ENCODE results near the gene PCDH9. TPM values are rescaled to one million over a fixed set of nuclear protein-coding genes. Genes with fewer than 3 reads are reported as not detected.

PCDH9 gene
- total RNA-seq, 2 donors from 2014 or later: 0.44 to 1.0 TPM

DNA sequence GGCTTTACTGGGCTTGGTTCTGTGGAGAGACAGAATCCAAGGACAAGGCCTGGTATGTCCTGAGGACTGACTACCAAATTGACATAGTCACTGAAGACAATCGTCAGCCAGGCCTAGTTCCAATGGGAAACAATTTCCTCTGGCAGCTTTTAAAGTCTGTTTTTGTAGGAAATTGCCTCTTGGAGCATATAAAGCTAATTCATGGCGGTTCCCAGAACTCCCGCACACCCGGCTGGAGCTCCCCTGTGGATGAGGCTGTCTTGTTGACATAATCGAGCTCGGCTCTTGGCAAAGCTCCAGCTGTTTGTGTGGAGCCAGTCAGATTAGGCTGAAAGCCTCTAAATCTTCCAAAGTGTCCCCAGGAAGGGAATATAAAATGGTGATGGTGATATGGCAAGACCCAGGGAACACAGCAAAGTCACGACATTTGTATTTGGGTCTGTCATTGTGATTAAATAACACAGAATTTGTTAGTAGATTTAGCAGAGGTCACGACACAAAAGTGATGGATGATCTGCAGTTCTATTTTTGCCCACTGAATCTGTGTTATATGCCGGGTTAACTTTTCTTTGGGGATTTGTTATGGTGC is 395.0 kb downstream of the PCDH9 start:
- Histone ChIP-seq H3K4me3 (no peak overlapping the region), H3K9me3 (no peaks in the 10 kb centered on the region), H3K9ac (ENCODE audit: low read depth in 2 of 2, low read length in 2 of 2) (no peak overlapping the region), H3K27me3 (no peaks in the 10 kb centered on the region), H3K27ac (no peak overlapping the region), H3K36me3 (no peaks in the 10 kb centered on the region), H3K4me1 (no peaks in the 10 kb centered on the region)
- TF ChIP-seq, protein P1, sequence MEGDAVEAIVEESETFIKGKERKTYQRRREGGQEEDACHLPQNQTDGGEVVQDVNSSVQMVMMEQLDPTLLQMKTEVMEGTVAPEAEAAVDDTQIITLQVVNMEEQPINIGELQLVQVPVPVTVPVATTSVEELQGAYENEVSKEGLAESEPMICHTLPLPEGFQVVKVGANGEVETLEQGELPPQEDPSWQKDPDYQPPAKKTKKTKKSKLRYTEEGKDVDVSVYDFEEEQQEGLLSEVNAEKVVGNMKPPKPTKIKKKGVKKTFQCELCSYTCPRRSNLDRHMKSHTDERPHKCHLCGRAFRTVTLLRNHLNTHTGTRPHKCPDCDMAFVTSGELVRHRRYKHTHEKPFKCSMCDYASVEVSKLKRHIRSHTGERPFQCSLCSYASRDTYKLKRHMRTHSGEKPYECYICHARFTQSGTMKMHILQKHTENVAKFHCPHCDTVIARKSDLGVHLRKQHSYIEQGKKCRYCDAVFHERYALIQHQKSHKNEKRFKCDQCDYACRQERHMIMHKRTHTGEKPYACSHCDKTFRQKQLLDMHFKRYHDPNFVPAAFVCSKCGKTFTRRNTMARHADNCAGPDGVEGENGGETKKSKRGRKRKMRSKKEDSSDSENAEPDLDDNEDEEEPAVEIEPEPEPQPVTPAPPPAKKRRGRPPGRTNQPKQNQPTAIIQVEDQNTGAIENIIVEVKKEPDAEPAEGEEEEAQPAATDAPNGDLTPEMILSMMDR (IDR thresholded peaks at IDR 0.05): no peak
- intact Hi-C loops (cut with DNase I): no loop called here
- peak; percentile 34 for DNase-seq

DNA sequence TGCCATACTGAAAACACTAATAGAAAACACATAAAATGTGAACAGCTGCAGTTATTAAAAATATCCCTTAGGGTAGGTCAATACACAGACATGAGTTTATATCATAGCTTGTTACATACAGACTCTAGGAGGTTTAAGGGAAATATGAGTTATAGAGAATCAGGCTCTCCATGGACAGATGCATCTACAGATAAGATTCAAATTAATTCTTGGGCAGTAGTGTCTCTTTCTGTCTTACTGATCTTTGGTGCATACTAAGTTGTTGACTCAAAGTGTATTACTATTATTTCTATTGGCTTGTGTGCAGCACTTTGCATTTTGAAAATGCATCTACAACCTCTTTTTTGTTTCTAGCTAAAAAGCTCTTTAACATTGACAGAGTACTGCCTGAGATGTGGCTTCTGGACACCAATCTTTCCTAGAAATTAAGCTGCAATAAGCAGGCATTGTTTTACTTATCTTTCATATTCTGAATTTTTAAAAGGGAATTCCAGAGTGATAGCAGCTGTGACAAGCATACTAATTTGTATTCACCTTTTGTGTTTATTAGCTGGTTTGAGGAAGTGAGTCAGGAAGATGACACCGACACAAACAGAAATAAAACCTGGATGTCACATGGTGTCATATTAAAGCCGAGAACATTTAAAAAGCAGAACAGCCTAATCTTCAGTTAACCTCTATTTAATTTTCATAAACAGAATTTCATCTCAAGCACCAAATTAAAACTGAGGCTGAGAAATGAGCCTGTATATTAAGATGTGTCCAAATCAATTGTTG is 399.0 kb downstream of the PCDH9 start:
- H3K4me1 ChIP-seq: no peaks in the 10 kb centered on the region
- TF ChIP-seq, protein P1 (IDR thresholded peaks at IDR 0.05): no peak
- no peak overlapping the region for H3K27ac ChIP-seq
- DNase-seq: no peak
- H3K9ac ChIP-seq (ENCODE audit: low read depth in 2 of 2, low read length in 2 of 2): no peak overlapping the region
- intact Hi-C loops (cut with DNase I): no loop called here
- H3K9me3 ChIP-seq: no peaks in the 10 kb centered on the region
- H3K36me3 ChIP-seq: no peaks in the 10 kb centered on the region
- H3K27me3 ChIP-seq: no peaks in the 10 kb centered on the region
- no peak overlapping the region for H3K4me3 ChIP-seq

DNA sequence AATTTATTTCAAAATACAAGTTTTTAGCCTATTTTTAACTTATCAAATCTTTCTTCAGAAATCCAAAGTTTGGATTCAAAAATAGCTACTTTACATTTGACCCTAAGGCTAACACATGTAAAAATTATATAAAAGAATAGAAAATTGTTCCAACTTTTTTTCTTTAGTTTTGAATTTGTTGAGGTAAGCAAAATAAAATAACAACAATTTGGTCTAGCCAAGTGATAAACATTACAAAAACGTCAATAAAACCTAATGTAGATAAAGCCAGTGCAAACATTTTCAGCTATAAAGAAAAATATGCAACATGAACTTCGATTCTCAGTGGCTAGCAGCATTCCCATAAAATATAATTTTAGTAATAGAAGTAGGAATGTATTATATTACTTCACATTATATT is 400.3 kb downstream of the PCDH9 start:
- intact Hi-C loops (cut with DNase I): no loop called here
- TF ChIP-seq, protein P1 (IDR thresholded peaks at IDR 0.05): no peak
- Histone ChIP-seq H3K27me3 (no peaks in the 10 kb centered on the region), H3K9me3 (no peaks in the 10 kb centered on the region), H3K9ac (ENCODE audit: low read depth in 2 of 2, low read length in 2 of 2) (no peak overlapping the region), H3K4me3 (no peak overlapping the region), H3K4me1 (no peaks in the 10 kb centered on the region), H3K36me3 (no peaks in the 10 kb centered on the region), H3K27ac (no peak overlapping the region)
- no peak for DNase-seq

DNA sequence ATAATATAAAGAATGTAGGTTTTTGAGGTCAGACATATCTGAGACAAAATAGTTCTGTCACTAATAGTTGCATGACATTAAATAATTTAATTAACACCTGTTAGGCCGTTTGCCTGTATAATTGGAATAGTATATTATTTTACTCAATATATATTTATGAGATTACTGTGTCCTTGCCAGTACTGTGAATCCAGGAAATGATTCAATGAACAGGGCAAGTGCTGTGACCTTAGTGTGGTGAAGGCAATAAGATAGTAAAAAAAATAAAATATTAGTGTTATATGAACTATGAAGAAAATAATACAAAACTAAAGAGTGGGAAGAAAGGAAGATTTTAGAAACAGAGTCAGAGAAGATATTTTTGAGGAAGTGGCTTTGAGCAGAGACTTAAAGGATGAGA is 403.7 kb downstream of the PCDH9 start:
- TF ChIP-seq, protein P1 (IDR thresholded peaks at IDR 0.05): no peak
- no peaks in the 10 kb centered on the region for H3K27me3 ChIP-seq
- H3K36me3 ChIP-seq: no peaks in the 10 kb centered on the region
- no peak overlapping the region for H3K9ac ChIP-seq (ENCODE audit: low read depth in 2 of 2, low read length in 2 of 2)
- H3K4me1 ChIP-seq: no peaks in the 10 kb centered on the region
- no peak overlapping the region for H3K4me3 ChIP-seq
- no peaks in the 10 kb centered on the region for H3K9me3 ChIP-seq
- DNase-seq: no peak
- intact Hi-C loops (cut with DNase I): no loop called here
- no peak overlapping the region for H3K27ac ChIP-seq

DNA sequence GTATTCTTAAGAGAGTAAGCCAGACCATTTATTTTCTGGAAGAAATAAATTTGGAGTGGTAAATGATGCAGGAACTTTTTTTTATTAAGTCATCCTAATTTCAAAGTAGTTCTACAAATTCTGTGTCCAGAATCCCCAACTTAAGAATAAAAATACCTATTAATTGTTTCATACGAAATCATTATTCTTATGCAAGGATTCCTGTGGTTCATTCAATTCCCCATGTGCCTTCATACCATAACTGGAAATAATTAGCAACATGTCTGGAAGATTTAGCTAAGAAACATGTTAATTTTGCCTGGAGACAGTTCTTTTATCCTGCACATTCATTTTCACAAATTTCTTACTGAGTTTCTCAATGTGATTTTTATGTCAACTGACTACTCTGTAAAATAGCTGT is 408.6 kb downstream of the PCDH9 start:
- DNase-seq: no peak

More for the DNA sequence above, 408.6 kb downstream of the PCDH9 start:
- H3K27ac ChIP-seq: no peak overlapping the region
- intact Hi-C loops (cut with DNase I): no loop called here
- no peaks in the 10 kb centered on the region for H3K4me1 ChIP-seq
- H3K9me3 ChIP-seq: no peaks in the 10 kb centered on the region
- H3K4me3 ChIP-seq: no peak overlapping the region
- no peaks in the 10 kb centered on the region for H3K36me3 ChIP-seq
- H3K9ac ChIP-seq (ENCODE audit: low read depth in 2 of 2, low read length in 2 of 2): no peak overlapping the region
- TF ChIP-seq, protein P1 (IDR thresholded peaks at IDR 0.05): no peak
- H3K27me3 ChIP-seq: no peaks in the 10 kb centered on the region
